GM23338 (cell line): ENCODE data around the gene AP4M1. TPM values are rescaled to one million over a fixed set of nuclear protein-coding genes. Genes with fewer than 3 reads are reported as not detected.

ENCODE experiments used
- ATAC-seq: fragments of 200-7000 bp; cut with Tn5 transposase; 3 replicates; pipeline ENCODE4 v1.9.1; 2020
- DNase-seq: peaks from one replicate; pipeline ENCODE4 v3.0.0-alpha.2; 2015; ENCODE audit warnings: low spot score
- H2AFZ ChIP-seq: fragments of 200-600 bp; sonication (generic); 2 replicates; pipeline ENCODE4 v1.8.0; 2016; ENCODE audit warnings: antibody characterized with exemption, mild to moderate bottlenecking, moderate library complexity
- H3F3A ChIP-seq: fragments of 200-600 bp; sonication (generic); replicated peaks from 2 replicates; pipeline ENCODE4 v1.8.0; 2017; ENCODE audit warnings: antibody characterized with exemption, mixed run types, low read depth
- H3K27ac ChIP-seq: fragments of 200-600 bp; sonication (generic); 2 replicates; pipeline ENCODE4 v1.6.1; 2016; ENCODE audit warnings: low read depth
- H3K27me3 ChIP-seq: fragments of 200-600 bp; sonication (generic); 2 replicates; pipeline ENCODE4 v1.8.0; 2016; ENCODE audit warnings: mild to moderate bottlenecking, mixed run types, moderate library complexity; ENCODE audit not compliant: insufficient read depth
- H3K36me3 ChIP-seq: fragments of 200-600 bp; sonication (generic); 2 replicates; pipeline ENCODE4 v1.8.0; 2016; ENCODE audit warnings: mild to moderate bottlenecking; ENCODE audit not compliant: insufficient read depth
- H3K4me1 ChIP-seq: fragments of 200-600 bp; sonication (generic); 2 replicates; pipeline ENCODE4 v1.8.0; 2016; ENCODE audit warnings: mild to moderate bottlenecking, moderate library complexity; ENCODE audit not compliant: insufficient read depth
- H3K4me2 ChIP-seq: fragments of 200-600 bp; sonication (generic); 2 replicates; pipeline ENCODE4 v1.7.1; 2017; ENCODE audit warnings: mixed run types
- H3K4me3 ChIP-seq: fragments of 200-600 bp; sonication (generic); 2 replicates; pipeline ENCODE4 v1.6.1; 2016; ENCODE audit warnings: mixed run types
- H3K79me2 ChIP-seq: fragments of 200-600 bp; sonication (generic); replicated peaks from 2 replicates; pipeline ENCODE4 v1.8.0; 2017; ENCODE audit warnings: mild to moderate bottlenecking; ENCODE audit not compliant: insufficient read depth
- H3K9me2 ChIP-seq: fragments of 200-600 bp; sonication (generic); 2 replicates; pipeline ENCODE4 v1.8.0; 2017; ENCODE audit not compliant: insufficient read depth
- H4K20me1 ChIP-seq: fragments of 200-600 bp; sonication (generic); replicated peaks from 2 replicates; pipeline ENCODE4 v1.8.0; 2017; ENCODE audit warnings: mild to moderate bottlenecking; ENCODE audit not compliant: insufficient read depth
- H3K27ac Mint-ChIP-seq: 2 replicates; pipeline ENCODE4 v1.8.0; 2020; ENCODE audit warnings: inconsistent platforms, mild to moderate bottlenecking, moderate library complexity, mixed read lengths
- H3K27me3 Mint-ChIP-seq: 3 replicates; pipeline ENCODE4 v1.8.0; 2022; ENCODE audit warnings: low read depth, mild to moderate bottlenecking, moderate library complexity, mixed read lengths, inconsistent platforms; ENCODE audit not compliant: insufficient read depth, poor library complexity
- H3K36me3 Mint-ChIP-seq: 3 replicates; pipeline ENCODE4 v1.8.0; 2021; ENCODE audit warnings: low read depth, mild to moderate bottlenecking, inconsistent platforms, moderate library complexity, mixed read lengths
- H3K4me1 Mint-ChIP-seq: 3 replicates; pipeline ENCODE4 v1.8.0; 2020; ENCODE audit warnings: mild to moderate bottlenecking, inconsistent platforms, mixed read lengths
- H3K4me3 Mint-ChIP-seq: 3 replicates; pipeline ENCODE4 v1.8.0; 2021; ENCODE audit warnings: moderate library complexity, mild to moderate bottlenecking, inconsistent platforms, mixed read lengths
- H3K9me3 Mint-ChIP-seq: 3 replicates; pipeline ENCODE4 v1.8.0; 2020; ENCODE audit warnings: moderate library complexity, mild to moderate bottlenecking, inconsistent platforms, mixed read lengths
- CREB1 ChIP-seq: fragments of 250-450 bp; sonication (Bioruptor Pico); IDR thresholded peaks from 2 replicates; pipeline ENCODE4 v1.5.0; 2020; ENCODE audit warnings: low read depth, mild to moderate bottlenecking, moderate library complexity
- NANOG ChIP-seq: IDR thresholded peaks from 2 replicates; pipeline ENCODE4 v1.6.1; 2016; ENCODE audit warnings: antibody characterized with exemption, borderline replicate concordance
- POLR2AphosphoS5 ChIP-seq: IDR thresholded peaks from 2 replicates; pipeline ENCODE4 v1.6.1; 2016; ENCODE audit warnings: antibody characterized with exemption, low read depth
- REST ChIP-seq: IDR thresholded peaks from one replicate; pipeline ENCODE4 v1.6.1; 2018; ENCODE audit warnings: antibody characterized with exemption; ENCODE audit not compliant: unreplicated experiment
- STAT1 ChIP-seq: IDR thresholded peaks from one replicate; pipeline ENCODE4 v1.6.1; 2016; ENCODE audit warnings: antibody characterized with exemption; ENCODE audit not compliant: unreplicated experiment
- ZNF462 ChIP-seq: fragments of 250-450 bp; sonication (Bioruptor Pico); IDR thresholded peaks from 2 replicates; pipeline ENCODE4 v1.5.0; 2020; ENCODE audit warnings: mild to moderate bottlenecking, moderate library complexity
- polyA plus RNA-seq: library from polyadenylated mRNA; unstranded; fragments of >200 nt; fragmentation: Nextera tagmentation; extraction: Ambion mirVana; gene quantifications from 2 replicates; pipeline ENCODE4 v1.2.1, GENCODE V29; 2016
- total RNA-seq: library from RNA; depleted of rRNA; stranded (reverse); fragments of >200 nt; shearing (Covaris generic); gene quantifications from 2 replicates; pipeline ENCODE4 v1.2.3, GENCODE V29; 2014
- TF ChIP-seq, protein P1 (sequence below): IDR thresholded peaks from 2 replicates; pipeline ENCODE4 v1.6.1; 2016; ENCODE audit warnings: antibody characterized with exemption

AP4M1 gene
- total and polyA plus RNA-seq, 2 experiments from 2014 or later = 9.5 to 13.3 TPM

DNA sequence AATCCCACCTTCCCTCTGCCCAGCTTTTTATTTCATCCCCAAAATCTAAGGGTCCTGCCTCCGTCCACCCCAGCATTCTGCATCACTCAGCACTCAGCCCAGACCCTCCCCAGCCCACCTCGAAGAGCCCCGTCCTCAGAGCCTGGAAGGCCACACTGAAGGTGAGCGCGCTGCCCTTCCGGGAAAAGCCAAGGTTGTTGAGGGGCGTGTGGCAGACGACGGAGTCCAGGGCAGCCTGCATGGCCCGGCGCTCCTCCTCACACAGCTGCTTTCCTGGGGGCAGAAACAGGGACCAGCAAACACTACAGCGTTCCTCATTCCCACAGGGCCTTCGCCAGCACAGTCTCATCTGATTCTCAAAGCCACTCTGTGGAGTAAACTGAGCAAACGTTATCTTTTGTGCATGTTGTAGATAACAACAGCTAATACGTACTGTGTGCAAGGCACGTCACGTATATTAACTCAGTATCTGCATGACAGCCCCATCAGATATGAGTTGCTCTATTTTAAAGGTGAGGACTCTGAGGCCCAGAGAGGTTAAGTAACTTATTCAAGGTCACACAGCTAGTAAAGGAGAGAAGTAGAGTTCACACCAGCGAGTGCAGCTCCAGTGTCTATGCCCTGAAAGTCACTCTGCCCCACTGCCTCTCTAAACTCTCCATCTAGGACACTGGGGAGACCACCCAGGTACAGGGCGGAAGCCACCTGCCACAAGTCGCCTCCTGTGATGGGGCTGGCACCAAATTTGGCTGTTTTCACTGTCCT, 54.3 kb downstream of the AP4M1 start:
- Mint-ChIP-seq H3K27me3 (peaks cover 25% of the 10 kb centered on the region), H3K36me3 (peaks cover 56% of the 10 kb centered on the region), H3K4me1 (peaks cover 30% of the 10 kb centered on the region), H3K9me3 (no peaks in the 10 kb centered on the region), H3K4me3 (no peak overlapping the region; the same call in 2 of the 3 replicates), H3K27ac (no peak overlapping the region)
- DNase-seq = no peak
- Histone ChIP-seq H3K79me2 (peaks cover 11% of the 10 kb centered on the region), H3K4me3 (no peak overlapping the region), H3F3A (peaks cover 39% of the 10 kb centered on the region), H3K4me1 (peaks cover 7% of the 10 kb centered on the region; the same call in 1 of the 2 replicates), H3K9me2 (no peaks in the 10 kb centered on the region), H3K27ac (no peak overlapping the region), H2AFZ (no peak overlapping the region), H3K4me2 (no peak overlapping the region), H4K20me1 (peaks cover 14% of the 10 kb centered on the region), H3K36me3 (no peaks in the 10 kb centered on the region), H3K27me3 (no peaks in the 10 kb centered on the region)
- no peak for TF ChIP-seq STAT1
- no peak for TF ChIP-seq REST
- no peak for TF ChIP-seq NANOG
- TF ChIP-seq POLR2AphosphoS5 = no peak
- TF ChIP-seq ZNF462 (CRISPR knock-in tag) = no peak
- TF ChIP-seq, protein P1, sequence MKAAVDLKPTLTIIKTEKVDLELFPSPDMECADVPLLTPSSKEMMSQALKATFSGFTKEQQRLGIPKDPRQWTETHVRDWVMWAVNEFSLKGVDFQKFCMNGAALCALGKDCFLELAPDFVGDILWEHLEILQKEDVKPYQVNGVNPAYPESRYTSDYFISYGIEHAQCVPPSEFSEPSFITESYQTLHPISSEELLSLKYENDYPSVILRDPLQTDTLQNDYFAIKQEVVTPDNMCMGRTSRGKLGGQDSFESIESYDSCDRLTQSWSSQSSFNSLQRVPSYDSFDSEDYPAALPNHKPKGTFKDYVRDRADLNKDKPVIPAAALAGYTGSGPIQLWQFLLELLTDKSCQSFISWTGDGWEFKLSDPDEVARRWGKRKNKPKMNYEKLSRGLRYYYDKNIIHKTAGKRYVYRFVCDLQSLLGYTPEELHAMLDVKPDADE = no peak
- no peak for TF ChIP-seq CREB1 (CRISPR knock-in tag)
- ATAC-seq = no peak
